Kidney (tissue), 14 donors: ENCODE data around the gene ZBTB7C. TPM values are rescaled to one million over a fixed set of nuclear protein-coding genes. Genes with fewer than 3 reads are reported as not detected.

ENCODE experiments used
- DNase-seq, 5 donors: peaks; one replicate each; pipeline ENCODE4 v3.0.0-alpha.2; 2013 to 2020
- FAIRE-seq: peaks from 2 replicates; lab custom pipeline; 2012; peaks lifted over from hg19 to GRCh38; lab: Jason Lieb, UNC
- H3K27ac ChIP-seq, 2 donors: one replicate each; pipeline ENCODE4 v1.7.0; 2013; ENCODE audit warnings: low read depth in 2 of 2, low read length in 2 of 2, inconsistent platforms in 1 of 2
- H3K27me3 ChIP-seq: one replicate; pipeline ENCODE4 v1.7.1; 2013; ENCODE audit warnings: low read length, inconsistent platforms; ENCODE audit not compliant: control insufficient read depth, insufficient read depth
- H3K36me3 ChIP-seq, 3 donors: one replicate each; pipeline versions ENCODE4 v1.7.0 to v1.7.1; 2013; ENCODE audit warnings: low read length in 3 of 3, control low read depth in 1 of 3, inconsistent platforms in 1 of 3; ENCODE audit not compliant: insufficient read depth in 3 of 3, control insufficient read depth in 2 of 3
- H3K4me1 ChIP-seq, 3 donors: one replicate each; pipeline versions ENCODE4 v1.7.0 to v1.7.1; 2013; ENCODE audit warnings: low read length in 3 of 3, inconsistent platforms in 1 of 3, low read depth in 1 of 3; ENCODE audit not compliant: control insufficient read depth in 2 of 3, insufficient read depth in 2 of 3
- H3K4me3 ChIP-seq, 3 donors: one replicate each; pipeline versions ENCODE4 v1.7.0 to v1.8.1; 2013; ENCODE audit warnings: low read length in 3 of 3, control low read depth in 1 of 3, inconsistent platforms in 1 of 3
- H3K9ac ChIP-seq, 3 donors: one replicate each; pipeline versions ENCODE4 v1.7.0 to v1.7.1; 2013; ENCODE audit warnings: low read length in 3 of 3, control low read depth in 1 of 3, inconsistent platforms in 1 of 3
- H3K9me3 ChIP-seq, 3 donors: one replicate each; pipeline versions ENCODE4 v1.7.0 to v1.7.1; 2013; ENCODE audit warnings: low read length in 3 of 3, control low read depth in 1 of 3, inconsistent platforms in 1 of 3; ENCODE audit not compliant: control insufficient read depth in 2 of 3, insufficient read depth in 1 of 3
- intact Hi-C: fragments of 100-400 bp; cut with DNase I; formaldehyde crosslinking; loops from one replicate; pipeline ENCODE4 v1.11.1; 2022
- polyA plus RNA-seq: library from polyadenylated mRNA; stranded (reverse); fragments of 350-450 nt; fragmentation: Illumina TruSeq; extraction: RNeasy Lipid Tissue Mini Kit (QIAGEN cat#74804); gene quantifications from one replicate; pipeline ENCODE4 v1.2.3, GENCODE V29; 2014; ENCODE audit warnings: low read depth, low replicate concordance; ENCODE audit not compliant: insufficient read depth
- total RNA-seq: library from RNA; stranded (reverse); fragmentation: NEBNext Ultra II Directional; extraction: Animal tissue kit (Norgen Biotek cat#: 25700); gene quantifications from one replicate; pipeline ENCODE4 v1.2.1, GENCODE V29; 2021
- TF ChIP-seq, protein P1 (sequence below): IDR thresholded peaks from 3 replicates; pipeline ENCODE4 v1.5.1; 2012; ENCODE audit warnings: mild to moderate bottlenecking, moderate library complexity, borderline replicate concordance; ENCODE audit not compliant: insufficient read depth; ENCODE audit errors: extremely low read depth
- donor health status: control.
- donor health status: control.
- donor health status: control.
- donor health status: control.
- donor health status: control.
- donor health status: DM: yes; HTN: yes; CAD: no.
- donor health status: Normal renal cell carcinoma (clear cell type).

The ZBTB7C gene
- total and polyA plus RNA-seq, 2 donors from 2014 or later = 1.8 to 13.8 TPM

DNA sequence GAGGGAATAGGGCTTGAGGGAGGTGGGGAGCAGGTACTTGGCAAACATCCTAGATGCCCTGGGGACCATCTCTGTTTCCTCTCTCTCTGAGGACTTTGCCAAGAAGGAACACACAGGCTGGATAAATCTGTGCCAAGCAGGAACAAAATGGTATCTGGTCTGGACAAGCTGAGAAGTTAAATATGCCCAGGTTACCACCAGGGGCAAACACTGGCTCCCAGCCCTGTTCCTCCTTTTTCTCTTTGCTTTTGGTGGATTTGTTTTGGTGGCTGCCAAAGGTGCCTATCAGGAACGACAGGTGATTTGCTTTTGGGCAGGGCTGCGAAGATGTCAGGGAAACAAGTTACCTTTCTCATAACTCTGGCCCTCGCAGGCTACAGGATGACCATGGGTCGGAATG is 251.2 kb downstream of the ZBTB7C start:
- no peaks in the 10 kb centered on the region for H3K4me1 ChIP-seq
- H3K9ac ChIP-seq = no peak overlapping the region
- intact Hi-C loops = no loop called here
- H3K27me3 ChIP-seq = no peaks in the 10 kb centered on the region
- H3K9me3 ChIP-seq = no peaks in the 10 kb centered on the region
- H3K36me3 ChIP-seq = no peaks in the 10 kb centered on the region
- H3K27ac ChIP-seq = no peak overlapping the region
- no peak overlapping the region for H3K4me3 ChIP-seq
- no peak for FAIRE-seq
- no peak for DNase-seq
- TF ChIP-seq, protein P1, sequence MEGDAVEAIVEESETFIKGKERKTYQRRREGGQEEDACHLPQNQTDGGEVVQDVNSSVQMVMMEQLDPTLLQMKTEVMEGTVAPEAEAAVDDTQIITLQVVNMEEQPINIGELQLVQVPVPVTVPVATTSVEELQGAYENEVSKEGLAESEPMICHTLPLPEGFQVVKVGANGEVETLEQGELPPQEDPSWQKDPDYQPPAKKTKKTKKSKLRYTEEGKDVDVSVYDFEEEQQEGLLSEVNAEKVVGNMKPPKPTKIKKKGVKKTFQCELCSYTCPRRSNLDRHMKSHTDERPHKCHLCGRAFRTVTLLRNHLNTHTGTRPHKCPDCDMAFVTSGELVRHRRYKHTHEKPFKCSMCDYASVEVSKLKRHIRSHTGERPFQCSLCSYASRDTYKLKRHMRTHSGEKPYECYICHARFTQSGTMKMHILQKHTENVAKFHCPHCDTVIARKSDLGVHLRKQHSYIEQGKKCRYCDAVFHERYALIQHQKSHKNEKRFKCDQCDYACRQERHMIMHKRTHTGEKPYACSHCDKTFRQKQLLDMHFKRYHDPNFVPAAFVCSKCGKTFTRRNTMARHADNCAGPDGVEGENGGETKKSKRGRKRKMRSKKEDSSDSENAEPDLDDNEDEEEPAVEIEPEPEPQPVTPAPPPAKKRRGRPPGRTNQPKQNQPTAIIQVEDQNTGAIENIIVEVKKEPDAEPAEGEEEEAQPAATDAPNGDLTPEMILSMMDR = no peak

DNA sequence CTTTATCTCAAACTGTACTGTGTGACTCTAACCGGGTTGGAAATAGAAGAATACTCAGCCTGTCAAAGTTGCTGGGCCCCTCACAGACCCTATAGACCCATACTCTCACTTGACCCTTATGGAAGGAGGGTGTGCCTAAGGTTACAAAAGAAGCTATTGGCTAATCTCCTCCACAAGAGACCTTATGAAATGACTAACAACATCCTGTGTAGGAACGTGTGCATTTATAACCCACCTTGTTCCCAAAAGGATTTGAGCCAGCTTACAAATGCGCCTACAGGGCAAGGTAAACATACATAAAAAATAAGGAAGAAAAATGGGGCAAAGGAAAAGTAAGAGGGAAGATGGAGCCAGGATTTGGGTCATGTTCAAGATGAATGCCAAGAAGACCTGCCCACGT is 253.3 kb downstream of the ZBTB7C start:
- TF ChIP-seq, protein P1 = no peak
- no peak for FAIRE-seq
- Histone ChIP-seq H3K9ac (no peak overlapping the region), H3K4me1 (no peaks in the 10 kb centered on the region), H3K4me3 (no peak overlapping the region), H3K27ac (no peak overlapping the region), H3K27me3 (no peaks in the 10 kb centered on the region), H3K9me3 (no peaks in the 10 kb centered on the region), H3K36me3 (no peaks in the 10 kb centered on the region)
- intact Hi-C loops = no loop called here
- DNase-seq = no peak

DNA sequence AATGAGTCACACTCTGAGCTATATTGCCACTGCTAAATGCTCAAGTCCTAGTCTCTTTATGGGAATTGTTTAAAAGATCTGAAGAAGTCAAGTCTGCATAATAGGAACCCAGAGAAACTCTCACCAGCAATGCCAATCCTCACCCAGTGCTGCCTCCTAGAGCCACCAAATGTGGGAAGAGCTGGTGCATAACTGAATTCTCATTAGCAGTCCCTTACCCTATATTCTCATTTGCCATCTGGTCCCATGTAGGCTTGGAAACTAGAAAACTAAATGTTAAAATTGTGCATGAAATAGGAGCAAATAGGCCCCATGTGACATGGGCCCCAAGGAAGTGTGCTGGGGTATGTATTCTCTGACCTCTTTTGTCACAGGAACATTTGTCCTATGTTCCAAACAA is 254.4 kb downstream of the ZBTB7C start:
- H3K36me3 ChIP-seq = no peaks in the 10 kb centered on the region
- no peak overlapping the region for H3K9ac ChIP-seq
- DNase-seq = no peak
- H3K4me1 ChIP-seq = no peaks in the 10 kb centered on the region
- intact Hi-C loops = no loop called here
- H3K9me3 ChIP-seq = no peaks in the 10 kb centered on the region
- H3K4me3 ChIP-seq = no peak overlapping the region
- TF ChIP-seq, protein P1 = no peak
- no peak overlapping the region for H3K27ac ChIP-seq
- FAIRE-seq = no peak
- no peaks in the 10 kb centered on the region for H3K27me3 ChIP-seq
